ENCODE results near the gene CPVL. TPM values are rescaled to one million over a fixed set of nuclear protein-coding genes. Genes with fewer than 3 reads are reported as not detected.
A peak's percentile ranks its signal among the peaks of the same experiment; 100 is the strongest.

Gene CPVL
- total RNA-seq, 1 donor from 2014 or later: 0.40 TPM

DNA sequence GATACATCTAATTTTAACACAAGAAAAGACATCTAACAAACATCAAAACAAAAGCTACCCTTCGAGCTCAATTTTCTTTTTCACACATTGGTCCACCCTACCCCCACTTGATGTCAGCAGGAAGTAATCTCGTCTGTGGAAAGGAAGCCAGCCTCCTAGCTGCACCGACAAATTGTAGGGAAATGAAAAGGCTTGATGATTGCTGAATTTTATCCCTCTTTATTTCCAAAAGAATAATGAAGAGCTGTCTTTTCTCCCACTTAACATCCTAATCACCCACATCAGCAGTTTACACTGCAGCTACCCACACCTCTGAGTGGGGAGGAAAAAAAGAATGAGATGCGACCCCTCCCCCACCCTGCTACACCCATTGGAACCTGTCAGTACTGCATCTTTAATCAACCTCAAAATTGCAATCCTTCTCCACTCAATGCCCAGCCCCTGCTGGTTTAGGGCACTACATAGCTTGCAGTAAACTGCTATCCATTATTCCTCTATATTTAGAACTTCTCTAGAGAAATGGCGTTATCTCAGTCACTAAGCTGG lies 10.6 kb upstream of the CPVL start:
- DNase-seq (ENCODE audit: low read depth in 2 of 2): no peak

GRCh38 chr7:29154076-29154475 lies 7.7 kb upstream of the CPVL start:
- no peak for DNase-seq (ENCODE audit: low read depth in 2 of 2)

- no peak for DNase-seq (ENCODE audit: low read depth in 2 of 2)
Measured at GRCh38 chr7:29150856-29151255, 4.5 kb upstream of the CPVL start.

- no peak for DNase-seq (ENCODE audit: low read depth in 2 of 2)
Measured at GRCh38 chr7:29149036-29149435, 2.7 kb upstream of the CPVL start.

DNA sequence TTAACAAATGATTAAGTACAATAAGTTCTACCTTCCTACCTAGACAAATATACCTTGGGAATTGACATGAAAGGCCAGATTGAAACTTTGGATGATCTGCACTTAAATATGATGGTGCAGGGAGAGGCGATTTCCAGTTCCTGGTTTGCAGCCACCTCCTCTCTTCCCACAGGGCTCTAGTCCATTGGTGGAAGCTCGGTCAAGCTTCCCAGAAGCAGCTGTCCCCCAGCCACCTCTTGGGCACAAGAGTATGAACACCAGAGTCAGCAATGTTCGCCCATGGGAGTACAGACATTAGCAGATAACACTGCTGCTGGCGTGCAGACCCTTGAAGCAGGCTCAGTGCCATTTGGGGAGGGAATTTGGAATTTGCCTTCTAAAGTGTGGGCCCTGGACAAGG lies 1.5 kb upstream of the CPVL start:
- no peak for DNase-seq (ENCODE audit: low read depth in 2 of 2)

GRCh38 chr7:29146888-29147609 lies 712 bp upstream of the CPVL start:
- DNase-seq (ENCODE audit: low read depth in 2 of 2): no peak

- DNase-seq (ENCODE audit: low read depth in 2 of 2): no peak
Measured at GRCh38 chr7:29145553-29146056, 732 bp downstream of the CPVL start.

GRCh38 chr7:29143751-29144150 lies 2.6 kb downstream of the CPVL start:
- DNase-seq (ENCODE audit: low read depth in 2 of 2): no peak

DNA sequence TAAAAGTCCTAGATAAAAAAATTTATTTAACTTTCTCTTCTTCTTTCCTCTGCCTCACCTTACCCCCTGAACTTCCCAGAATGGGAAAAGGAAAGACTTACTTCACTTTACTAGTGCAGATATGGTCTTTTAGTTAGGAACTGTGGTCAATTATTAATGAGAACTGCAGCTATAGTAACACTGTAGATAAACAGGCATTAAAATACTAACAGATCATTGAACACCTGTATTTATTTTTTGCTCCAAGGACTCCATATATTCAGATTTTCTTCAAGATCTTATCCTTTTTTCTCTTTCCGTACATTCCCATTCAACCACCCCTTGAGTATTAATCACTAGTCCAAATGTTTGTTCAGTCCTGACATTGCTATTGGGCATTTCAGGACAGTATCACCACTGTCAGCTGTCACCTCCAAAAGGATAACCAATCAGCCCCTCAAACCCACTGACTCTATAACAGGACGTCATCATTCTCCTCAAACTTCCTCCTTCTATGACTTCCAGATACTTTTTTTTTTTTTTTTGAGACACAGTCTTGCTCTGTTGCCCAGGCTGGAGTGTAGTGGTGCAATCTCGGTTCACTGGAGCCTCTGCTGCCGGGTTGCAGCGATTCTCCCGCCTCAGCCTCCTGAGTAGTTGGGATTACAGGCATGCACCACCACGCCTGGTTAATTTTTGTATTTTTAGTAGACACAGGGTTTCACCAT lies 4.2 kb downstream of the CPVL start:
- DNase-seq (ENCODE audit: low read depth in 2 of 2): no peak

- DNase-seq (ENCODE audit: low read depth in 2 of 2): no peak
Measured at GRCh38 chr7:29140873-29141468, 5.4 kb downstream of the CPVL start.

- no peak for DNase-seq (ENCODE audit: low read depth in 2 of 2)
Measured at GRCh38 chr7:29139796-29140195, 6.5 kb downstream of the CPVL start.

DNA sequence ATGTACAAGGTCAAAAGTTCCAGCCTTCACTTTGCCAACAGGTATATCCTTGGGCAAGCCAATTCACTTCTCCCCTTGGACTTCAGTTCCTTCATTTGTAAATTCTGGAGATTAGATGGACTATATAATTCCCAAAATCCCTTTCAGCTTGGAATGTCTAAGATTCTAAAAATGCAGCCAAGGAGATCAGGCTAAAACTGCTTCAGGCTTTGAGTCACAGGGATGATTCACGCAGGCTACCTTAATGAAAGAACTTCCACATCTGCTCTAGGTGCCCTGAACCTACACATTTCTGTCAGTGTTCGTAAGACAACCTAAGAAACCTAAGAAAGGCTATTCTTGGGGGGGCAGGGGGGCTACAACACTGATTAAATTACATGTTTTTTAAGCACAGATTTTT lies 7.1 kb downstream of the CPVL start:
- no peak for DNase-seq (ENCODE audit: low read depth in 2 of 2)

DNA sequence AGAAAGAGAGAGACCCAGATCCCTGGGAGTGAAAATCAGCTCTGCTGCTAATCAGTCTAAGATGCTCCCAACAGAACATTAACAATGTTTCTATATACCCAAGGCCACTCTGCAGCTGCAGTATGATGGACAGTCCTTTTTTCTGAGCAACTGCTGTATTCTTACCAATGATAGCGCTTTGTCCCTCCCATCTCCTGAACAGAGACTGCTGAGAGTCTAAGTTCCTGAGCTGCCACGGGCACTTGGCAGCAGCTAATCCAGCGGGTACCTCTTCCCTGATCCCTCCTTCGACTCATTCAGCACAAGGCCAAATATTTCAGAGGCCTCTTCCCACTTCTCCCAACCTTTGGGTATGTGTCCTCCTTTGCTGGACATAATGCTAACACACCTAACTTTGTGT lies 7.7 kb downstream of the CPVL start:
- DNase-seq (ENCODE audit: low read depth in 2 of 2): no peak

DNA sequence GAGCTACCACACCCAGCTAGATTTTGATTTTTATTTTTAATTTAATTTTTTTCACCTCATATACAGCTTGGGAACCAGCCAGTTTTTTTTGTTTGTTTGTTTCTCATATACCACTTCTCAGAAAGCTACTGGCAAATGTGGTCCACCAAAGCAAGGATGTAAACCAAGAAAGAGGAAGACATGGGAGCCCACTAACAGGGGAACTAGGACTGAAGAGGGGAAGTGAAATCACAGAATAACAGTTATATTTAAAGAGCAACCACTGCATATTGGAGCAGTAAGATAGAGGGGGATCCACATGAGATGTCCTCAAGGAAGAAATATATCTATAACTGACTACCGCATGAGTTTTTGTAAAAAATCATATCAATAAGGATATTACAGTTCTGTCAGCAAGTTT lies 10.5 kb downstream of the CPVL start:
- no peak for DNase-seq (ENCODE audit: low read depth in 2 of 2)

DNA sequence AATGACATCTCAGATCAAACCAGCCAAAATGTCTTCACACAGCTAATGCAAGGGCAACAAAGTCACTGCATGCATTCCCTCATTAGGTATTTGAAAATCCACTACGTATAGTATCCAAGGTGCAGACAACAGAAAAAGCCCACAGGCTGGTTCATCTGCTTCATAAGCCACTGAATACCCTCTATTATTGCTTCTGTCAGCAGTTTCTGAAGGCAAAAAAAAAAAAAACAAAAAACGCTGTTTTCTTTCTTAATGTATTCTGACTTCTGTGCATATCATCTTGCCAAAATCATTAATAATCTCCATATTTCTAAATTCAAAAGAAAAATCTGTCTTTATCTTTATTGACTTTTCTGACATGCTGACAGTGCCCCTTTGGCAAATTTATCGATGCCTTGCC lies 13.4 kb downstream of the CPVL start:
- no peak for DNase-seq (ENCODE audit: low read depth in 2 of 2)

DNA sequence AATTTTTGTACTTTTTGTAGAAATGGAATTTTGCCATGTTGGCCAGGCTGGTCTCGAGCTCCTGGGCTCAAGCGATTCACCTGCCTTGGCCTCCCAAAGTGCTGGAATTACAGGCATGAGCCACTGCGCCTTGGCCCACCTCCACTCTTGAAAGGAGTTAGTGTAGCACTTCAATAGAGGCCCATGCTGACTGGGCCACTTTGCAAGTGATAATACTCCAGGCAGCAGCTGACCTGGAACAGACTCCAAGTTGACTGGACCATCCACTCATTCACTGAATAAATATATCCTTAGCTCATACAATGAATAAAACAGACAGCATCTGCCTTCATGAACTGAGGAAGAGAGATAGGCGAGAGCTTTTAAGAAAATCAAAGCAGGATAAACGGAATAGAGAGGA lies 14.7 kb downstream of the CPVL start:
- DNase-seq (ENCODE audit: low read depth in 2 of 2): no peak

DNA sequence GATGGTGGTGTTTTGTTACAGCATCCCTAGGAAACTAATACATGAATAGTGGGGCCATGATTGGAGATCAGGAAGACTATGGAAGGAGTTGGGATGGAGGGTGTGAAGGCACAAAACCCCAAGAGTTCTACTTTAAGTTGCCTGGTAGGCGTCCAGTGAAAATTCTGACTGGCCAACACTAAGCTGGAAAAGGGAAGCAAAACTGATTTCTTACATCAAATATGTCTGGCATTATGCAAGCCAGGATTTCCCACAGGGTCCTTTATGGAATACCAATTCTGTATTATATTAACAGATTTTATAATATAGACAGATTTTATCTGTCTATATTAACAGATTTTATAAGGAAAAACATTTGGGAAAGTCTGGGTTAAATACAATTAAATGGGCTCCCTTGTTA lies 16.2 kb downstream of the CPVL start:
- DNase-seq (ENCODE audit: low read depth in 2 of 2): no peak

DNA sequence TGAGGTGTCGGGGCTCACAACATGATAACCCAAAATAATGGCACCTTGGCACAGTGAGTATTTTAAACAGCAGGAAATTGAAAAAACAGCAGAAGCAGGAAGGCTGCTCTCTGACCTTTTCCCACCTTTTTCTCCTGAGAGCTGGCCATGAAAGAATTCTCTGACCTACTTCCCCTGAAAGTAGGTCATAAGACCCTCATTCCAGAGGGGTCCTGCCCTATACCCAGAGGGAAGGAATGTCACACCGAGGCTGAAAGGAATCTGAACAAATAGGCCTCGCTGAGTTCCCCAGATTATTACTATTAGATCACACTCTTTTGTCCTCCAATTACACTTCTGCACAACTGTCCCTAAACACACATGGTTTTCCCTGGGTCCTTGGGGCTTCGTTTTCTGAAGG lies 18.8 kb downstream of the CPVL start:
- DNase-seq (ENCODE audit: low read depth in 2 of 2): peak in 1 of 2 donors; percentile 57

DNA sequence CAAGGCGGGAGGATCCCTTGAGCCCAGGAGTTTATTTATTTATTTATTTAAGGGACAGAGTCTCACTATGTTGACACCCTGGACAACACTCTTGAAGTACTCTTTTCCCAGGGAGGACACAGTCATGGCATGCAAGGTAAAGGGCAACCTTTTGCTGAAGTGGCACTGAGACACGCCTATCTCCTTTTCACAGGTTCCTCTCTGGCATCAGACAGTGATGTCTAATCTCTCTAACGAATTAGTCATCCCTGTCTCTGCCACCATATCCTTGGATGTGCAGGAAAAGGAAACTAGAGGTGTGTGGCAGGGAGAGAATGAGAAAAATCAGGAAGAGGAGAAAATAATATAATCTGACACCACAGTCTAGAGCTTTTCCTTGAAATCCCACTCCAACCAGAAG lies 19.5 kb downstream of the CPVL start:
- no peak for DNase-seq (ENCODE audit: low read depth in 2 of 2)

DNA sequence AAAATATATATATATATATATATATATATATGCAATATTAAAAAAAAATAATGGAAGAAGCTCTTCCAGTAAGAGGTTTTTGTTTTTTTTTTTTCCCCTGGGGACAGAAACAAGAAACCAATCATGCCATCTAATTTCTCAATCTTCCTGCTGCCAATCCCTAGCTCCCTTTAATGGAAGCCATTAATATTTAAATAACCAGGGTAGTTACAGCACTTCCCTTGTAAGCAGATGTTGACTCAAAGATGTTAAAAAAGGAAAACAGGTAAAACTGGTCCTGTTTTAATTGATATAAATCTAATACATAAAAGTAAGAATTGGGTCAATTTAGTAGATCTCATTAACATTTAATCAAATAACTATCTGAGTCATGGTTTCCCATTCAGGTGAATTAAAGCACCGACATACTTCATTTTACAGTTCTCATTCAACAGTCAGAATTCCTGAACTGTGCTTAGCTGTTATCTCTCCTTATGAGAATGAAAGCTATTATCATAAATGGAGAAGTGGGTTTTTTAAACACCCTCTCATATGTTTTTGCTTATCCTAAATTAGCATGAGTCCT lies 22.6 kb downstream of the CPVL start:
- no peak for DNase-seq (ENCODE audit: low read depth in 2 of 2)

DNA sequence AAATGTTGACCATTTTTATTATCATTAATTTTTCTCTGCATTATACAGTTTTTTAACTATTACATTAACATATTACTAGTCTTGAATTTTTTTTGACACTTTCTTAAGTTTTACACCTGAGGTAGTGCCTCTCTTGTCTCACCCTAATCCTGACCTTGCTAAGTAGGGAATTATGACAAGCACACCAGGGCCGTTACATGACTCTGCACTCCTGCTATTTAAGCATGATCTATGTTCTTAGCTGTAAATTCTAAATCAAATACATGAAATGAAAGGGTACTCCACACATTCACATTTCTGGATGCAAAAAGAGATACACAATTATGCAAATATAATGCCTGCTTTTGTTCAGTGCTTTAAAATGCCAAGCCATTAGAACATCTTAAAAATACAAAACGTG lies 23.6 kb downstream of the CPVL start:
- no peak for DNase-seq (ENCODE audit: low read depth in 2 of 2)

DNA sequence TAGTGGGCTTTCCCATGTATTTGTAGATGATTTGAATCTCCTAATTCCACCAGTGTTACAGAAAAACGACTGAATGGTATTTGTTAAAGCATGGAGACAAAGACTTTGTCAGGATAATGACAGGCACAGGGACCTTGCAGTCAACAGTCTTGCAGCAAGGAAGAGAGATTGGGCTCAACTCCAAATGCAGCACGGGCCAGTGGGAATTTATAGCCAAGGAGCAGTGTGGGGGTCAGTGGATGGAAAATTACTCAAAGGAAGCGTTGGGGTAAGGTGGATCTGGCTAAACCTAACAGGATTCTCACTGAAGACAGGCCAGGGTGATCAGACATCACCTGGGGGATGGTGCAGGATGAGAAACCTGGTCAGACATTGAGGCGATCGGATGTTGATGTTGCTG lies 24.3 kb downstream of the CPVL start:
- DNase-seq (ENCODE audit: low read depth in 2 of 2): no peak
